ENCODE results near the gene PPME1.

PPME1 gene

DNA sequence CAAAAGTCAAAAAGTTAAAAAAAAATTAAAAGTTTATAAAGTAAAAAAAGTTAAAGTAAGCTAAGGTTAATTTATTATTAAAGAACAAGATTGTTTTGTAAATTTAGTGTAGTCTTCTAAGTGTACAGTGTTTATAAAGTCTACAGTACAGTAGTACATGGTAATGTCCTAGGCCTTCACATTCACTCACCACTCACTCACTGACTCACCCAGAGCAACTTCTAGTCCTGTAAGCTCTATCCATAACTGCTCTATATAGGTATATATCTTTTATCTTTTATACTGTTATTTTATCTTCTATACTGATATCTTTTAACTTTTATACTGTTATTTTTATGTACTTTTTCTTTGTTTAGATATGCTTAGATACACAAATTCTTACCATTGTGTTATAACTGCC is 11.4 kb upstream of the PPME1 start:
- no peak for DNase-seq (ENCODE audit: low read depth in 2 of 2)

DNA sequence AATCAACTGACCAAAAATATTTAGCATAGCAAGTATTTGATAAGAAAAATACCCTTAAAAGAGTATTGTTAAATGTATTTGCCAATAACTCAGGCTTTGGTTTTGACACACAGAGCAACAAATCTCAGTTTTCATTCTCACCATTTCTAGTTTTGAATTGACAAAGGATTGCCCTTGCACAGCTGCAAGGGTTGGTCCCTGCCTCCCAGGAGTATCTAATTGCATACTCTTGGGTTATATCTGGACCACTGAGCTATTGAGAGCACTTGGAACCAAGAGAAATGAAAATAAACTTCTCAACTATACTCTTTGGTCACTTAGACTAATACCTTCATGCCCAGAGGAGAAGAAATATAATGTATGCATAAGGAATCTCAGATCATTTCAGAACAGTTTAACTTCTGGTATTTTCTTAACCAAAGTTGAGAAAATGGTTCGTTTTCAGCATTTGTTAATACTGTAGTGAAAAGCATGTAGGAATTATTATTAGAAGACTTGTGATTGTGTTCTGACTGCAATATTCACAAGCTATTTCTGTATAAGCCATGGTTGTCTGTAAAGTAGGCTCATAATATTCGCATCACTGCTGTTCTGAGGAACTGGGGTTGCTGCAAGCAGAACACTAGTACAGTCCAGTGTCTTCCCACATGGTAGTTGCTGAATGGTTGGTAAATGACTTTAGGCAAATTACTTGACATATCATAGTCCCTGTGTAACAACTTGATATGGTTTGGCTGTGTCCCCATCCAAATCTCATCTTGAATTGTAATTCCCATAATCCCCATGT is 8.2 kb upstream of the PPME1 start:
- DNase-seq (ENCODE audit: low read depth in 2 of 2), result no peak

DNA sequence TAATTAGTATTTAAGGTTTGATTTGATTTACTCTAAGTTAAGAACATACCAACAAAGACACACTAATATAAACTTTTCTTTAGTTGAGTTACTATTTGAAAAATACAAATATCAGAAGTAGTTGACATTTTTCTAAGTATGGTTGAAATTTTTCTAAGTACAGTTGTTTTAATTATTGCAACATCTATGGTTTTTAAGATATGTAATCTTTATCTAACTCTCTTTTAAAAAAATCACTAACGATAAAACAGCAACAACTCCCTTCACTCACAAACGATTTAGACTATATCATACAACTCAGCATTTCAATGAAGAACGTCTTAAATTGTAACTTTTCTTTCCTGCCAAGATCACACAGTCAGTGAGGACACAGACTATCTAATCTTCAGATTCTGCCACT is 2.3 kb upstream of the PPME1 start:
- DNase-seq (ENCODE audit: low read depth in 2 of 2), result no peak

DNA sequence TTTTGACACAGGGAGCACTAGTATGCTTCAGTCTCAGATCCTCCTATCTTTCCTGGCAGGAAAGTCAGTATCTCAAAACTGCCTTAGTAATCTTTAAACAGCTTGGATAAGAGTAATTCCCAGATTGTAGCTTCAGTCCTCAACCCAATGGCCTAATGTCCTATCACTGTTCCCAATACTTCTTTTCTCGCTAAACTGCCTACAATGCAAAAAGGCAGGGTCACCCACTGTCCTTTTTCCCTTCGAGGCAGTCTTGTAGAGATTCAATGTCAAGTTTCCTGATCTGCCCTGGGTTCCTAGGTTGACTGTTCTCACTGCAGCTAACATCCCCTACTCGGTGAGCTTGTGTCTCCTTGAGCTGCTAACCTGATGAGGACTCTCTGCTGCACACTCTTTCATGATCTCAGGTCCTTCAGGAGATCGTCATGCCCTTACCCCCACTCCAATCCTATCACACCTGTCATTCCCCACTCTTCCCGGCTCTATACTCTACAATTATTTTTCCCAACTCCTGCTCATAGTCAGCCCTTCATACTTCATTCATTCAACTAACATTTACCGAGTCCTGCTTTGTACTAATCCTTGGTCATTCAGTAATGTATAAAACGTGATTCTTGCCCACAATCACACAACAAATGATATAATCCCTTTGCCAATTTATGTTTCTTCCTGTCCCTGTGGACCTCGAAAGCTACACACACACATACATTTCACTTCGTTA is 1.2 kb upstream of the PPME1 start:
- DNase-seq (ENCODE audit: low read depth in 2 of 2), result no peak

DNA sequence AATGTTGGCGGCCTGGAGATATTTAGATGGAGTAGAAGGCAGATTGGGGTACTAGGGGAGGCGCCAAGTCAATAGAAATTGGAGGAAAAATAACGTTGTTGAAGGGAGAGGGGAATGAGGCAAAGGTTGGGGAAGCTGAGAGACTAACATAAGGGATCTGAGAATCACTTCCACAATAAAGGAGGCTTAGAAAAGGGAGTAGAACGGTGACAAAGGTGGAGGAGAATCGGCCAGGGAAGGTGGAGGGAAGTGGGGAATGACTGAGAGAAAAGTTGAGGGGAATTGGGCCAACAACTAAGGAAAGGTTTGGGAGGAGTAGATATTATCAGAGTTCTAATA is 510 bp downstream of the PPME1 start:
- no peak for DNase-seq (ENCODE audit: low read depth in 2 of 2)

- DNase-seq (ENCODE audit: low read depth in 2 of 2), result no peak
Measured at GRCh38 chr11:74171997-74172396, 908 bp downstream of the PPME1 start.

DNA sequence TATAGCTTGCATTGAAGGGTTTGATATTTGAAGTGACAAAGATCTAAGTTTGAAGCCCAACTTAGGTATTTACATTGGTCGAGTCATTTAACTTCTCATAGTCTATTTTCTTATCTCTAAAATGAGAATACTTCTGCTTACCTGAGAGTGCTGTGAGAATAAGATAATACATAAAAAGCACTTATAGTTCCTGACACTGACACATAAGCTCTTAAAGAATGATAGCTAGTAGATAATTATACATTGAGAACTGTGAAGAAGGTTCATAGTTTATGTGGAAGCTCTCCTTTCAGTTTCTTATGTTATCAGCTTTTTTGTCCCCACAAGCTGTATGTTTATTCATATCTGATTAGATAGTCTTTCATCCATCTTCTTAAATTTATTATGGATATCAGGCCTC is 4.8 kb downstream of the PPME1 start:
- no peak for DNase-seq (ENCODE audit: low read depth in 2 of 2)

DNA sequence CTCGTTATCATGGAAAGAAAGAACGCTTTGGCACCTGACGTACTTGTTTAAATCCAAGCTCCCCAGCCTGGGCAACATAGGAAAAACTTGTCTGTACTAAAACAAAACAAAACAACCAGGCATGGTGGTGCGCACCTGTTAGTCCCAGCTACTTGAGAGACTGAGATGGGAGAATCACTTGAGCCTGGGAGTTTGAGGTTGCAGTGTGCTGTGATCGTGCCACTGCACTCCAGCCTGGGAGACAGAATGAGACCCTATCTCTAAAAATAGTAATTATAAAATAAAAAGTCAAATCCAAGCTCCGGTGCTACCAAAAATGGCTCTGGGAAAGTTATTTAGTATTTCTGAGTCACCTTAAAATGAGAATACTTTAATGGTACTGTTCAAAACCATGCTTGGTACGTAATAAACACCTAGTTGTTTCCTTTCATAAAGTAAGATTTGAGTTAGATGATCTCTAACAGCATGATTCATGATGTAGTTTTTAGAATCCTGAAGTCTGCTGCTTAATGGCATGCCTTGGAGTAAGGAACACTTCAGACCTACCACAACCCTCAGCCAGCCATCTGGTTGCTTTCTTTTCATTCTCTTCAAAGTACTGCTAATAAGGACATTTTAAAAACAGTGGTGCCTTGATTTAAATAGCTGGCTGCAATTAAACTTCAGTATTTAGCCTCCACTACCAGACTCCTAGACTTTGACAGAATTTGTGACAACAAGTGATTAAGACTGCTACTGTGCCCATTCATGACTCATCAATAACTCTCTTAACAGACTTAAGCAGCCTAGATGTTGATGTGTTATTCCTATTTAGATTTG is 8.4 kb downstream of the PPME1 start:
- DNase-seq (ENCODE audit: low read depth in 2 of 2), result no peak

DNA sequence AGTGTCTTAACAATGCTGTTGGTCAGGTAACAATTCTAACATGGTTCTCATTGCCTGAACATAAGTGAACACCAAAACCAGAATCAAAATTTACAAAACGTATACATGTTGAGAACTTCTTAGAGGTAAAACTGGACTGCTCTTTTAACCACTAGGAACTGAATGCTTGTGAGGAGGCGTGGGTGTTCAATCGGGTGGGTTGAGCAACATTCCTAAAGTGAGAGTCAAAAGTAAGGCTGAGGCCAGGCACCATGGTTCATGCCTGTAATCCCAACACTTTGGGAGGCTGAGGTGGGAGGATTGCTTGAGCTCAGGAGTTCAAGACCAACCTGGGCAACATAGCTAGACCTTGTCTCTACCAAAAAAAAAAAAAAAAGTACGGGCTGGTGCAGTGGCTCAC is 11.5 kb downstream of the PPME1 start:
- no peak for DNase-seq (ENCODE audit: low read depth in 2 of 2)

GRCh38 chr11:74185285-74185684 is 14.2 kb downstream of the PPME1 start:
- no peak for DNase-seq (ENCODE audit: low read depth in 2 of 2)

GRCh38 chr11:74185695-74186094 is 14.6 kb downstream of the PPME1 start:
- no peak for DNase-seq (ENCODE audit: low read depth in 2 of 2)

DNA sequence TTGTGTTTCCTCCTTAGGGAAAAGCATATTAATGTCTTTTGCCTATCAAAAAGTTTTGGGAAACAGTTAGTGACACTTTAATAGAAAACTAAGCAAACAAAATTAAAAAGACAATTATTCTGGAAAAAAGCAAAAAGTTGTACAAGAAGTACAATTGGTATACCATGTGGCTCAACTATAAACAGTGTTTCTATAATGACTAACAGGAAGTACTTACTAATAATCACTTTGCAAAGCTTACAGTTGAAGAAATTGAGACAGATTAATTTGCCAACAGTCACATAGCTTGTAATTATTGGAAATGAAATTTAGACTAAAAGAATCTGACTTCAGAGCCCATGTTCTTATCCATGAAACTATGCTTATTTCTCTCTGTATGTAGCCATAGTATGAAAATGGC is 24.7 kb downstream of the PPME1 start:
- no peak for DNase-seq (ENCODE audit: low read depth in 2 of 2)

GRCh38 chr11:74196781-74197486 is 25.8 kb downstream of the PPME1 start:
- DNase-seq (ENCODE audit: low read depth in 2 of 2), result no peak

DNA sequence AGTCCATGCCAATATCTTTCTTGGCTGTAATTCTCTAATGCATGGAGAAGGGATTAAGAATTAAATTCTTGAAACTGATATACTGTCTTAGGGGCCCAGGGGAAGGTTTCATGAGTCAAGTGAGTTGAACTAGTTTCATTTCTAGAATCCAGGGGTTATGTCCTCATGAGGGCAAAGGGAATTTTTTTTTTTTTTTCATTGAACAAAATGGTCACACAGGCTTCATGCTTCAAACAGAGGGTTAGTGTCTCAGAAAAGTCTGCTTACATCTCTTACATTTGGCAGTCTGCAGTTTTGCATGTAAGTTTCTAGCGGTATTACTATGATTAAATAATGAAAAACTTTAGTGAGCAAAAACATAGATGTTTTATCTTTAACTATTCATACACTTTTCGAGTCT is 32.9 kb downstream of the PPME1 start:
- no peak for DNase-seq (ENCODE audit: low read depth in 2 of 2)

- no peak for DNase-seq (ENCODE audit: low read depth in 2 of 2)
Measured at GRCh38 chr11:74204701-74205100, 33.6 kb downstream of the PPME1 start.

GRCh38 chr11:74205181-74205580 is 34.1 kb downstream of the PPME1 start:
- no peak for DNase-seq (ENCODE audit: low read depth in 2 of 2)

DNA sequence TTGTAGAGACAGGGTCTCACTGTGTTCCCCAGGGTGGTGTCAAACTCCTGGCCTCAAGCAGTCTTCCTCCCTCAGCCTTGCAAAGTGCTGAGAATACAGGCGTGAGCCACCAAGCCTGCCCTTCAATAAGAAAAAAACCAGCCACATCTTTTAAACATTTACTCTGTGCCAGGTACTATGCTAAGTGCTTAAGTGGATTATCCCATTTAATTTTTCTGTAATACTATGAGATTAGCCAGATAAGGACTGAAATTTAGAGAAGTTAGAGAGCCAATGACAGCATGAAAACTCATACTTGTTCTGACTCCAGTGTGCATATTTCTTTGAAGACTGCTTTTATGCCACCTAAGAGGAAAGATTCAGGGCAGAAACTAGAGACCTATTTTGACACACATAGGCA is 35.7 kb downstream of the PPME1 start:
- DNase-seq (ENCODE audit: low read depth in 2 of 2), result no peak

DNA sequence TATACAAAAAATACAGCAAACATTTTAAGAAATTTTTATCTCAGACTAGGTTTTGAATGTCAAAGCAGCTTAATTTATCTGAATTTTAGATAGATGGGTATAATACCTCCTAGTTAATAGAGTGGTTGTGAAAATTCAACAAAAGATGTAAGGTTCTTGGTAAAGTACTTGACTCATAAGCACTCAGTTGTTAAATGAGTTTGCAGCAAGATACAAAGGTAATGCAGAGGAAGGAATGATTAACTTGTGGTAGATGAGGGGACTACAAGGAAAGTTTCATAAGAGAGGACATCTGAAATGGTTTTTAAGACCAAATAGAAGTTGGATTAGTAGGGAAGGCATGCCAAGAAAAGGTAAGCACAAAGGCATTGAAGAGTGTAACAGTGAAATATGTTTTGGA is 37.4 kb downstream of the PPME1 start:
- no peak for DNase-seq (ENCODE audit: low read depth in 2 of 2)

- no peak for DNase-seq (ENCODE audit: low read depth in 2 of 2)
Measured at GRCh38 chr11:74212533-74212932, 41.4 kb downstream of the PPME1 start.

DNA sequence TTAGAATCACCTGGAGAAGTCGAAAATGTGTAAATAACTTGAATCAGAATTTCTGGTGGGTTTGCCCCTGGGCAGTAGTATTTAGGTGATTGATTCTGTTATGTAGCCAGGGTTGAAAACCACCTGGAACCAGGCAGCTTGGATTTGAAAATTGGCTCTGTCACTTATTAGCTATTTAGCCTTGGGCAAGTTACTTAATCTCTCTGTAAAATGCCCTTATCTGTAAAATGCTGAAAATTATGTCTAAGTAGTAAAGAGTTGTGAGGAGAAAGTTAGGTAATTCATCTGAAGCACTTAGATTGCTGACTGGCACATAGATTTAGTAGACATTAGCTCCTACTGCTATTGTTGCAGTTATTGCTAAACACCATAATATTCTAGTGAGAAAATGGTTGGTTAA is 49.3 kb downstream of the PPME1 start:
- DNase-seq (ENCODE audit: low read depth in 2 of 2), result no peak

DNA sequence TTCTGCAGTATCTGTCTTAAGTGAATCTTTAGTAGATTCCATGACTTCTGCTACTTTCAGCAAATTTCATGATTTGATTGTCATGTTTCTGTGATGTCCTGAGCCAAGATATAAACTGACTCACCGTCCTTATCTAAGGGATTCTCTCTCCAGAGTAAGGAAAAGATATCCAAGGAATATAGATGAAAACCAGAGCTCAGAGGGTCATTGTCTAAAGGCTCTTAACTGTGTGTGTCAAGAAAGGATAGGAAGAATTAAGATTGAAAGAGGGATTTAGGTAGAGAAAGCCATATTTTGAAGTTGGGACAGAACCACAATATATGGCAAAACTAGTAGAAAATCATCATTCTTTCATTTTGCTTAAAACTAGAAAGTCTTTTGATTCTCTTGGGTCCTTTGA is 50.7 kb downstream of the PPME1 start:
- DNase-seq (ENCODE audit: low read depth in 2 of 2), result no peak

GRCh38 chr11:74225565-74225964 is 54.5 kb downstream of the PPME1 start:
- no peak for DNase-seq (ENCODE audit: low read depth in 2 of 2)
